Measurements from ENCODE around the gene ADH5.

- TF ChIP-seq CTCF (conservative IDR thresholded peaks at IDR 0.05 in 1 of 2, IDR thresholded peaks at IDR 0.05 in 1 of 2; ENCODE audit: extremely low read depth in 1 of 2, insufficient read depth in 1 of 2, low read depth in 1 of 2, low read length in 2 of 2): no peak
- no peak for TF ChIP-seq EZH2 (IDR thresholded peaks at IDR 0.05; ENCODE audit: borderline replicate concordance, low read length)
Observed at GRCh38 chr4:99076292-99076976, 12.2 kb downstream of the ADH5 start.
